PC-9 (cell line): ENCODE measurements around the gene MPND.

Experiments
- EZH2 ChIP-seq: fragments of 200-600 bp; sonication (generic); IDR thresholded peaks from 2 replicates; pipeline ENCODE4 v1.8.0; 2017; ENCODE audit warnings: antibody characterized with exemption, low read depth
- TF ChIP-seq, protein P1 (sequence below): fragments of 200-600 bp; sonication (generic); conservative IDR thresholded peaks from 2 replicates; pipeline ENCODE4 v1.6.1; 2017; ENCODE audit warnings: mixed run types, antibody characterized with exemption, mild to moderate bottlenecking, moderate library complexity

- TF ChIP-seq EZH2 = no peak
- TF ChIP-seq, protein P1, sequence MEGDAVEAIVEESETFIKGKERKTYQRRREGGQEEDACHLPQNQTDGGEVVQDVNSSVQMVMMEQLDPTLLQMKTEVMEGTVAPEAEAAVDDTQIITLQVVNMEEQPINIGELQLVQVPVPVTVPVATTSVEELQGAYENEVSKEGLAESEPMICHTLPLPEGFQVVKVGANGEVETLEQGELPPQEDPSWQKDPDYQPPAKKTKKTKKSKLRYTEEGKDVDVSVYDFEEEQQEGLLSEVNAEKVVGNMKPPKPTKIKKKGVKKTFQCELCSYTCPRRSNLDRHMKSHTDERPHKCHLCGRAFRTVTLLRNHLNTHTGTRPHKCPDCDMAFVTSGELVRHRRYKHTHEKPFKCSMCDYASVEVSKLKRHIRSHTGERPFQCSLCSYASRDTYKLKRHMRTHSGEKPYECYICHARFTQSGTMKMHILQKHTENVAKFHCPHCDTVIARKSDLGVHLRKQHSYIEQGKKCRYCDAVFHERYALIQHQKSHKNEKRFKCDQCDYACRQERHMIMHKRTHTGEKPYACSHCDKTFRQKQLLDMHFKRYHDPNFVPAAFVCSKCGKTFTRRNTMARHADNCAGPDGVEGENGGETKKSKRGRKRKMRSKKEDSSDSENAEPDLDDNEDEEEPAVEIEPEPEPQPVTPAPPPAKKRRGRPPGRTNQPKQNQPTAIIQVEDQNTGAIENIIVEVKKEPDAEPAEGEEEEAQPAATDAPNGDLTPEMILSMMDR = no peak
Observed at GRCh38 chr19:4367336-4367723, 24.0 kb downstream of the MPND start.
